ENCODE results near the gene PYGL. TPM values are rescaled to one million over a fixed set of nuclear protein-coding genes. Genes with fewer than 3 reads are reported as not detected.
"Not testable (repeated sequence)": the region's sequence is repeated elsewhere in the genome, so short reads cannot be mapped to it uniquely, and the experiment has no call there.

Gene PYGL
- total RNA-seq, 1 donor from 2014 or later = 5.8 TPM

DNA sequence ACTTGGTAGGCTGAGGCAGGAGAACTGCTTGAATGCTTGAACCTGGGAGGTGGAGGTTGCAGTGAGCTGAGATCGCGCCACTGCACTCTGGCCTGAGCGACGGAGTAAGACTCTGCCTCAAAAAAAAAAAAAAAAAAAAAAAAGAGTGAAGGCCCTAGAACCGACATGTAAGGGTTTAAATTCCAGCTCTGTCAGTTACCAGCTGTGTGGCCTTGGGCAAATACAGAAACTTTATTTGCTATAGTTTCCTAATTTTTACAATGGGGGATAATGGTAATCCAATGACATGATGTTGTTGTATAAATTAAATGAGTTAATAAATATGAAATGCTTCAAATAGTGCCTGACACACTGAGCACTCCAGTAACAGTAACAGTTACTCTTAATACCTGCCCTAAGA lies 19.6 kb upstream of the PYGL start:
- intact Hi-C loops (cut with micrococcal nuclease) = no loop called here

DNA sequence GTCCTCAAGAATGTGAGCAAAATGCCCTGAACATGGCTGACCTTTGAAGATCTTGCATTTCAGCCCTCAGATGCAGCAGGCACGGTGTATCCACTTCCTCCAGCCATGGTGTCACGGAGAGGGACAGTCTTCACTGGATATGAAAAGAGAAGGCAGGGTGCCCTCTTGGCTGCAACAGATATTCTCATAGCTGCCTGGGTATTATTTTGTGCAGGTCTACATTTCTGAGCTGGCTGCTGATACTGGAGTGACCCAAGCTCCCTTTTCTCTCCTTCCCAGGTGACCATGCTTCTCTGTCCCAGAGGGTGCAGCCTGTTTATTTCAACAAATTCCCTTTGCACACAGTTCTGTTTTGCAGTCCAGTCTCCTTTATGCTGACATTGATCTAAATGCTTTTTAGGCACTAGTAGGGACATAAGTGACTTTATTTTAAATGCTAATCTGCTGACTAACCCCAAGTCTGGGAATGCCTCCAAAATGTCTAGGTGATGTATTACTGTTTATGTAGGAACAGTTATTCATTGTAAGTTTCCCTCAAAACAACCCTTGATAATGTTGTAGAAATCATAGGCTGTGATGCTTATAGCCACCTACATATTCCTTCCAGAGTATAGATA lies 17.4 kb upstream of the PYGL start:
- no peaks in the 10 kb centered on the region for H3K4me1 ChIP-seq
- H3K27ac ChIP-seq (replicated peaks) = no peak overlapping the region
- no peak for DNase-seq
- no peaks in the 10 kb centered on the region for H3K36me3 ChIP-seq
- H3K27me3 ChIP-seq (ENCODE audit: low read depth) = peaks cover 6% of the 10 kb centered on the region
- H3K9me3 ChIP-seq (replicated peaks) = no peaks in the 10 kb centered on the region
- H3K4me3 ChIP-seq = no peak overlapping the region
- TF ChIP-seq, protein P1, sequence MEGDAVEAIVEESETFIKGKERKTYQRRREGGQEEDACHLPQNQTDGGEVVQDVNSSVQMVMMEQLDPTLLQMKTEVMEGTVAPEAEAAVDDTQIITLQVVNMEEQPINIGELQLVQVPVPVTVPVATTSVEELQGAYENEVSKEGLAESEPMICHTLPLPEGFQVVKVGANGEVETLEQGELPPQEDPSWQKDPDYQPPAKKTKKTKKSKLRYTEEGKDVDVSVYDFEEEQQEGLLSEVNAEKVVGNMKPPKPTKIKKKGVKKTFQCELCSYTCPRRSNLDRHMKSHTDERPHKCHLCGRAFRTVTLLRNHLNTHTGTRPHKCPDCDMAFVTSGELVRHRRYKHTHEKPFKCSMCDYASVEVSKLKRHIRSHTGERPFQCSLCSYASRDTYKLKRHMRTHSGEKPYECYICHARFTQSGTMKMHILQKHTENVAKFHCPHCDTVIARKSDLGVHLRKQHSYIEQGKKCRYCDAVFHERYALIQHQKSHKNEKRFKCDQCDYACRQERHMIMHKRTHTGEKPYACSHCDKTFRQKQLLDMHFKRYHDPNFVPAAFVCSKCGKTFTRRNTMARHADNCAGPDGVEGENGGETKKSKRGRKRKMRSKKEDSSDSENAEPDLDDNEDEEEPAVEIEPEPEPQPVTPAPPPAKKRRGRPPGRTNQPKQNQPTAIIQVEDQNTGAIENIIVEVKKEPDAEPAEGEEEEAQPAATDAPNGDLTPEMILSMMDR (IDR thresholded peaks at IDR 0.05; ENCODE audit: borderline replicate concordance) = no peak
- intact Hi-C loops (cut with micrococcal nuclease) = no loop called here

More for the DNA sequence above, 19.6 kb upstream of the PYGL start:
- TF ChIP-seq, protein P1 (IDR thresholded peaks at IDR 0.05; ENCODE audit: borderline replicate concordance) = no peak
- no peak for DNase-seq
- no peaks in the 10 kb centered on the region for H3K4me1 ChIP-seq
- no peaks in the 10 kb centered on the region for H3K27me3 ChIP-seq (ENCODE audit: low read depth)
- H3K27ac ChIP-seq (replicated peaks) = no peak overlapping the region
- no peaks in the 10 kb centered on the region for H3K9me3 ChIP-seq (replicated peaks)
- no peak overlapping the region for H3K4me3 ChIP-seq
- no peaks in the 10 kb centered on the region for H3K36me3 ChIP-seq

DNA sequence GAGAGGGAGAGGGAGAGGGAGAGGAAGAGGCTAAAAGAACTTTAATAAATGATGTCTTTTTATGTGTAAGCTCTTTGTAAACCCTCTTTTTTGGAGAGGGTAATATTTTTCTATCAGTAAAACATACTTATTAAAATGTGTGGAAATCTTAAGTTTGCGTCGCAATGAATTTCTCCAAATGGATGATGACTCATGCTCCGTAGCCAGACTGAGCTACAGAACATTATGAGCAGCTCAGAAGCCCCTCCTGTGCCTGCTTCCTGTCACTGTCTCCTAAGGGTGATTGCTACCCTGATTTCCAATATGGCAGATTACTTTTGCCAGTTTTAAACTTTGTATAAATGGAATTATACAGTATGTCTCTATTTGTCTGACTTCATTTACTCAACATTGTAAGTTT lies 13.0 kb upstream of the PYGL start:
- Histone ChIP-seq H3K36me3 (no peaks in the 10 kb centered on the region), H3K27me3 (ENCODE audit: low read depth) (peaks cover 6% of the 10 kb centered on the region), H3K4me3 (no peak overlapping the region), H3K27ac (replicated peaks) (no peak overlapping the region), H3K4me1 (peaks cover 11% of the 10 kb centered on the region), H3K9me3 (replicated peaks) (no peaks in the 10 kb centered on the region)
- TF ChIP-seq, protein P1 (IDR thresholded peaks at IDR 0.05; ENCODE audit: borderline replicate concordance) = no peak
- no peak for DNase-seq
- intact Hi-C loops (cut with micrococcal nuclease) = no loop called here

- H3K36me3 ChIP-seq; intact Hi-C loops (cut with micrococcal nuclease); H3K27ac ChIP-seq (replicated peaks); H3K9me3 ChIP-seq (replicated peaks); H3K4me3 ChIP-seq; H3K27me3 ChIP-seq (ENCODE audit: low read depth); DNase-seq: not testable (repeated sequence)
- H3K4me1 ChIP-seq = peaks cover 11% of the 10 kb centered on the region
These were observed 12.1 kb upstream of the PYGL start for GRCh38 chr14:50956421-50956820.

- no peaks in the 10 kb centered on the region for H3K36me3 ChIP-seq
- TF ChIP-seq, protein P1 (IDR thresholded peaks at IDR 0.05; ENCODE audit: borderline replicate concordance) = peak; percentile 28
These were observed 11.2 kb upstream of the PYGL start for GRCh38 chr14:50955373-50956043.

GRCh38 chr14:50954811-50955372 lies 10.6 kb upstream of the PYGL start:
- Histone ChIP-seq H3K4me1 (peaks cover 11% of the 10 kb centered on the region), H3K9me3 (replicated peaks) (no peaks in the 10 kb centered on the region), H3K27me3 (ENCODE audit: low read depth) (peaks cover 6% of the 10 kb centered on the region), H3K4me3 (no peak overlapping the region), H3K27ac (replicated peaks) (no peak overlapping the region), H3K36me3 (no peaks in the 10 kb centered on the region)
- no peak for DNase-seq
- intact Hi-C loops (cut with micrococcal nuclease) = loop anchor here (5.0 kb wide), 1 partner anchor 272 kb away; no protein-coding TSS in a partner anchor
- TF ChIP-seq, protein P1 (IDR thresholded peaks at IDR 0.05; ENCODE audit: borderline replicate concordance) = peak; percentile 70

More at GRCh38 chr14:50955373-50956043, 11.2 kb upstream of the PYGL start:
- H3K4me3 ChIP-seq = no peak overlapping the region
- peak overlapping the region; percentile 11 for H3K27ac ChIP-seq (replicated peaks)
- H3K4me1 ChIP-seq = peaks cover 11% of the 10 kb centered on the region
- H3K9me3 ChIP-seq (replicated peaks) = no peaks in the 10 kb centered on the region
- intact Hi-C loops (cut with micrococcal nuclease) = no loop called here
- peak; percentile 43 for DNase-seq
- H3K27me3 ChIP-seq (ENCODE audit: low read depth) = peaks cover 6% of the 10 kb centered on the region
